ENCODE measurements around the gene PRKN.

PRKN gene

GRCh38 chr6:162014069-162014811, 713.3 kb downstream of the PRKN start:
- DNase-seq = no peak

GRCh38 chr6:162005372-162005771, 722.2 kb downstream of the PRKN start:
- no peak for DNase-seq

- DNase-seq = no peak
Measured at GRCh38 chr6:161996783-161997182, 730.8 kb downstream of the PRKN start.

- DNase-seq = no peak
Measured at GRCh38 chr6:161985876-161986423, 741.6 kb downstream of the PRKN start.

- no peak for DNase-seq
Measured at GRCh38 chr6:161984713-161985112, 742.9 kb downstream of the PRKN start.

- no peak for DNase-seq
Measured at GRCh38 chr6:161976553-161976952, 751.0 kb downstream of the PRKN start.

GRCh38 chr6:161973064-161973463, 754.5 kb downstream of the PRKN start:
- DNase-seq = no peak

- DNase-seq = no peak
Measured at GRCh38 chr6:161971043-161971442, 756.5 kb downstream of the PRKN start.

GRCh38 chr6:161963634-161964234, 763.8 kb downstream of the PRKN start:
- DNase-seq = no peak

- DNase-seq = no peak
Measured at GRCh38 chr6:161963181-161963580, 764.4 kb downstream of the PRKN start.

- no peak for DNase-seq
Measured at GRCh38 chr6:161961796-161962195, 765.8 kb downstream of the PRKN start.

- no peak for DNase-seq
Measured at GRCh38 chr6:161961046-161961445, 766.5 kb downstream of the PRKN start.

GRCh38 chr6:161959072-161959471, 768.5 kb downstream of the PRKN start:
- DNase-seq = no peak

GRCh38 chr6:161956082-161956481, 771.5 kb downstream of the PRKN start:
- DNase-seq = no peak

GRCh38 chr6:161954699-161955276, 772.8 kb downstream of the PRKN start:
- DNase-seq = no peak

- DNase-seq = no peak
Measured at GRCh38 chr6:161954077-161954476, 773.5 kb downstream of the PRKN start.

GRCh38 chr6:161951126-161951525, 776.4 kb downstream of the PRKN start:
- DNase-seq = no peak

- no peak for DNase-seq
Measured at GRCh38 chr6:161949531-161949930, 778.0 kb downstream of the PRKN start.

GRCh38 chr6:161948462-161948861, 779.1 kb downstream of the PRKN start:
- DNase-seq = no peak

- no peak for DNase-seq
Measured at GRCh38 chr6:161947371-161947770, 780.2 kb downstream of the PRKN start.

- DNase-seq = no peak
Measured at GRCh38 chr6:161946461-161946860, 781.1 kb downstream of the PRKN start.

GRCh38 chr6:161943561-161943960, 784.0 kb downstream of the PRKN start:
- DNase-seq = no peak

- no peak for DNase-seq
Measured at GRCh38 chr6:161941565-161941964, 786.0 kb downstream of the PRKN start.

GRCh38 chr6:161940519-161940918, 787.0 kb downstream of the PRKN start:
- DNase-seq = no peak
